Ovary (tissue), 3 donors: Measurements from ENCODE around the gene INCENP.

ENCODE experiments used
- CTCF ChIP-seq, 3 donors: fragments of 450-650 bp in 2 of 3; fragments of 200-600 bp in 1 of 3; IDR thresholded peaks; one replicate each; pipeline versions ENCODE4 v1.5.1 to v1.8.0; 2016 to 2022; ENCODE audit warnings: antibody characterized with exemption in 3 of 3, mild to moderate bottlenecking in 1 of 3
- POLR2A ChIP-seq: fragments of 450-650 bp; IDR thresholded peaks from one replicate; pipeline ENCODE4 v1.6.1; 2017; ENCODE audit warnings: antibody characterized with exemption, mild to moderate bottlenecking, moderate library complexity
- donor health status: DM: no; HTN: no; CAD: no.

DNA sequence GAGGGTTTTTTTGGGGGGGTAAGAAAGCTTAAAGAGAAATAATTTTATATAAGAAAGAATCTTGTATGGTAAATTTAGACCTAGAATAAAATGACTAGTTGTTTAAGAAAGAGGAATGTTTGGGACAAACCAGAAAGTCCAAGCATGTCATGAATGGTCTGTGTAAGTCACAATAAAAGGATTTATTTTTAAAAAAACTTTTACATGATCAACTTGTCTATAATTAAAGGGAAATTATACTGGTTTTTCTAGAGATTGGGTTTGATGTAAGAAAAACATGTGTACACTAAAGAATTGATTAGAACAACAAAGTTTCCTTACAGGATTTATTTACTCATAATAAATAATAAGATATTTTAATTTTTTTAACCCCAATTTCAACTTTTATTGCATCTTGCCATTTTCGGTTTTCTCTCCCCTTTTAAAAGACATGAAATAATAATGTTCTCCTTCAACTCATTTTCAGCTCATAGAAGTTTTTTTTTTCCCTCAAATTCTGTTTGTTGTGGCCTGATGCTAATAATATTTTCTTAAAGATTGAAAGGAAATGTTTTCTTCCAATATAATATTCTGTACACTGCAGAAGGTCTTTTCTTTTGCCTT, 35.4 kb upstream of the INCENP start:
- TF ChIP-seq POLR2A (no peak), CTCF (IDR thresholded peaks at IDR 0.05) (no peak)
